OCI-LY7 (cell line): ENCODE results near the gene MUC21.

ENCODE experiments used
- EZH2phosphoT487 ChIP-seq: fragments of 200-600 bp; sonication (generic); IDR thresholded peaks from 2 replicates; pipeline ENCODE4 v1.6.1; 2018; ENCODE audit warnings: low read depth, borderline replicate concordance, mild to moderate bottlenecking, mixed run types, antibody characterized with exemption, low read length, moderate library complexity, mixed read lengths
- TF ChIP-seq, protein P1 (sequence below): fragments of 200-600 bp; sonication (generic); conservative IDR thresholded peaks from 2 replicates; pipeline ENCODE4 v1.5.1; 2014; ENCODE audit warnings: mild to moderate bottlenecking, antibody characterized with exemption, low read length, moderate library complexity, mixed read lengths

GRCh38 chr6:30974490-30975252 lies 8.8 kb upstream of the MUC21 start:
- TF ChIP-seq, protein P1, sequence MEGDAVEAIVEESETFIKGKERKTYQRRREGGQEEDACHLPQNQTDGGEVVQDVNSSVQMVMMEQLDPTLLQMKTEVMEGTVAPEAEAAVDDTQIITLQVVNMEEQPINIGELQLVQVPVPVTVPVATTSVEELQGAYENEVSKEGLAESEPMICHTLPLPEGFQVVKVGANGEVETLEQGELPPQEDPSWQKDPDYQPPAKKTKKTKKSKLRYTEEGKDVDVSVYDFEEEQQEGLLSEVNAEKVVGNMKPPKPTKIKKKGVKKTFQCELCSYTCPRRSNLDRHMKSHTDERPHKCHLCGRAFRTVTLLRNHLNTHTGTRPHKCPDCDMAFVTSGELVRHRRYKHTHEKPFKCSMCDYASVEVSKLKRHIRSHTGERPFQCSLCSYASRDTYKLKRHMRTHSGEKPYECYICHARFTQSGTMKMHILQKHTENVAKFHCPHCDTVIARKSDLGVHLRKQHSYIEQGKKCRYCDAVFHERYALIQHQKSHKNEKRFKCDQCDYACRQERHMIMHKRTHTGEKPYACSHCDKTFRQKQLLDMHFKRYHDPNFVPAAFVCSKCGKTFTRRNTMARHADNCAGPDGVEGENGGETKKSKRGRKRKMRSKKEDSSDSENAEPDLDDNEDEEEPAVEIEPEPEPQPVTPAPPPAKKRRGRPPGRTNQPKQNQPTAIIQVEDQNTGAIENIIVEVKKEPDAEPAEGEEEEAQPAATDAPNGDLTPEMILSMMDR = 0 out of 2 replicates have a peak, but pooled peaks have one; percentile 18
- TF ChIP-seq EZH2phosphoT487 = no peak
